Measurements from ENCODE around the gene WWOX. TPM values are rescaled to one million over a fixed set of nuclear protein-coding genes. Genes with fewer than 3 reads are reported as not detected.

The WWOX gene
- total RNA-seq, 1 donor, result 8.2 TPM

DNA sequence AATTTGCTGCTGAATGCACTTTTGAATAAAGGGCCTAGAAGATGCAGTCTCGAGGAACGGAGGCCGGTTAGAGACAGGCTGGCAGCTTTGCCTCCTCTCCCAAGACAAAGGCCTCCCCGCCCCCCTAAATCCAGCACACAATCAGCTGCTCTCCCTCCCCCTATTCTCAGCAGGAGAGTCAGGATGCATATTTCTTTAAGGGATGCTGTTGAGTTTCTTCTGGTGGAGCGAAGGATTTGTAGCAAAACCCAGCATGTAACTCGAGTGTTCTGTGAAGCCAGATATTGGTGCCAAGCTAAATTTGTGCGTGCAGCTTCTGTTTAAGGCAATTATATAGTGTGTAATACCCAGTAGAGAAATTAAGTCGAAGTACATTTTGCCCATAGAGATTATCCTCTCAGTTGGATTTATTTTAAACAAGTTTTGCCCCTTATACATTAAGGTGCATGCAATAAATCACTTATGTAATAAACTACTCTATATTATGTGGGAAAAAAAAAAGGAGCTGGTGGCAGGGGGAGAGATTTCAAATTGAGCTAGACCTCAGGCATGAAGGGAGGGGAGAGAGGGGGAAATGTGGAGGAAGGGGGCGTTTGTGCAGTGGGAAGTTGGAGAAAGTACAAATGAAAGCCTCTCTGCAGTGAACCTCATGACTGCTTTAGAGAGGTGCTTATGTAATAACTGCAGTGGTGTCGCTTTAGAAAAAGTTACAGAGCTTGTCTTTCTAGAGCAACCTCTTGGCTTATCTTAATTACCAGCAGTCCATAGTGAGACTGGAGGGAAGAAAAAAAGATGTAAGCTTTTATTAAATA lies 901.9 kb downstream of the WWOX start:
- no peak for DNase-seq (ENCODE audit: low read depth)
- TF ChIP-seq, protein P1, sequence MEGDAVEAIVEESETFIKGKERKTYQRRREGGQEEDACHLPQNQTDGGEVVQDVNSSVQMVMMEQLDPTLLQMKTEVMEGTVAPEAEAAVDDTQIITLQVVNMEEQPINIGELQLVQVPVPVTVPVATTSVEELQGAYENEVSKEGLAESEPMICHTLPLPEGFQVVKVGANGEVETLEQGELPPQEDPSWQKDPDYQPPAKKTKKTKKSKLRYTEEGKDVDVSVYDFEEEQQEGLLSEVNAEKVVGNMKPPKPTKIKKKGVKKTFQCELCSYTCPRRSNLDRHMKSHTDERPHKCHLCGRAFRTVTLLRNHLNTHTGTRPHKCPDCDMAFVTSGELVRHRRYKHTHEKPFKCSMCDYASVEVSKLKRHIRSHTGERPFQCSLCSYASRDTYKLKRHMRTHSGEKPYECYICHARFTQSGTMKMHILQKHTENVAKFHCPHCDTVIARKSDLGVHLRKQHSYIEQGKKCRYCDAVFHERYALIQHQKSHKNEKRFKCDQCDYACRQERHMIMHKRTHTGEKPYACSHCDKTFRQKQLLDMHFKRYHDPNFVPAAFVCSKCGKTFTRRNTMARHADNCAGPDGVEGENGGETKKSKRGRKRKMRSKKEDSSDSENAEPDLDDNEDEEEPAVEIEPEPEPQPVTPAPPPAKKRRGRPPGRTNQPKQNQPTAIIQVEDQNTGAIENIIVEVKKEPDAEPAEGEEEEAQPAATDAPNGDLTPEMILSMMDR (IDR thresholded peaks at IDR 0.05; ENCODE audit: insufficient read depth, low read depth, low read length), result no peak
- H3K4me3 ChIP-seq (ENCODE audit: low read depth, low read length), result no peak overlapping the region

DNA sequence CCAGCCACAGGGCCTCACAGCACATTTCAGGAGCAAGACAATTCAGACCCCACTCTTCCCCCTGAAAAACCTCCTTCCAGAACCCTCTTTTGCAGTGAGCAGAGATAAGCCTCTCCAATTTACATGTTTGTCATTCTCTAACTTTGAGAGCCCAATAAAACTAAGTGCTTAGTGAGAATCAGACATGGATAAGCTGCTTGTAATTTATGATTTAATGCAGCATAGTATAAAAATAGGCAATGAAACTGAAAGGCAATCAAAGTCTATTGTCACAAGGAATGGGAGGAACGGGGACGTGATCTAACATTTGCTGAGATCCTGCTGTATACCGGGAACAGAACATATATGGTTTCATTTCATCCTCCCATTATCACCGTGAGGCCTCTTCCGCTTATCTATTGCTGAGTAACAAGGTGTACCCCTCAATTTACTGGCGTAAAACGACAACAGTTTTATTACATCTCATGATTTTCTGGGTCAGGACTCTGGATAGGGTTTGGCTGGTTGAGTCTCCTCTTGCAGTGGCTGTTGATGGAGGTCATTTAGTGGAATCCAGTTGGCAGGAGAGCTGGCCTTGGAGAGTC lies 903.7 kb downstream of the WWOX start:
- TF ChIP-seq, protein P1 (IDR thresholded peaks at IDR 0.05; ENCODE audit: insufficient read depth, low read depth, low read length), result no peak
- no peak overlapping the region for H3K4me3 ChIP-seq (ENCODE audit: low read depth, low read length)
- DNase-seq (ENCODE audit: low read depth), result no peak

DNA sequence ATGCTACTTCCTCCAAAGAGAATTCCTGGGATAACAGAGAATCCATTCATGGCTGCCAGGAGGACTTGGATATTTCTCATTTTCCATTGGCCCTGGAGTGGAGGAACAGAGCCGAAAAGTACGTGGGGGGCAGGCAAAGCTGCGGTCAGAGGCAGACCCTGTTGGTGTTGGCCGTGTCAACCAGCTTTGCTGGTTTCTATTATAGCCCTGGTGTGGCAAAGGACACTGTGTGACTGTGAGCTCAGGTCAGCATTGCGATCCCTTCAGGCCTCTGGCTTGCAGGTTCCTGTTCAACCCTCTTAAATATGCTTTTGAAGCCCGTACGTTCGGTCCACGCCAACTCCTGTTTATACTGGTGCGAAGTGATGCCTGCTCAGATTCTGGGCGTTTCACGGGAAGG lies 904.9 kb downstream of the WWOX start:
- H3K4me3 ChIP-seq (ENCODE audit: low read depth, low read length), result no peak overlapping the region
- DNase-seq (ENCODE audit: low read depth), result no peak
- TF ChIP-seq, protein P1 (IDR thresholded peaks at IDR 0.05; ENCODE audit: insufficient read depth, low read depth, low read length), result no peak

DNA sequence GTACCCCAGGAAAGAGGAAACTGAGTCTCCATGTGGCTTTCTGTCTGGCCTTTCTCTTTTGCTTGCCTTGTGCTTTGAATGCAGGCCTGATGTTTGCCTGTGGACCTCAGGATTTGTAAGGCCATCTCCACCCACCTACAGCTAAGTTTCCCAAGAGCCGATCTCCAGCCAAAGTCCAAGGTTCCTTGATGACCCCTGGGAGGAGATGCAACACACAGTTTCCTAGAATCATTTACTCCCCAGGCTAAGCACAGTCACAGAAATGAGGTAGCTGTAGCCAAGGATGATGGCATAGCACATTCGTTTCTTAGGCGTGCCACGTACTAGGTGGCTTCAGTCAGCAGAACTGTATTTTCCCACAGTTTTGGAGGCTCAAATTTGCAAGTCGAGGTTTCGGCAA lies 905.6 kb downstream of the WWOX start:
- no peak for DNase-seq (ENCODE audit: low read depth)
- TF ChIP-seq, protein P1 (IDR thresholded peaks at IDR 0.05; ENCODE audit: insufficient read depth, low read depth, low read length), result no peak
- H3K4me3 ChIP-seq (ENCODE audit: low read depth, low read length), result no peak overlapping the region

DNA sequence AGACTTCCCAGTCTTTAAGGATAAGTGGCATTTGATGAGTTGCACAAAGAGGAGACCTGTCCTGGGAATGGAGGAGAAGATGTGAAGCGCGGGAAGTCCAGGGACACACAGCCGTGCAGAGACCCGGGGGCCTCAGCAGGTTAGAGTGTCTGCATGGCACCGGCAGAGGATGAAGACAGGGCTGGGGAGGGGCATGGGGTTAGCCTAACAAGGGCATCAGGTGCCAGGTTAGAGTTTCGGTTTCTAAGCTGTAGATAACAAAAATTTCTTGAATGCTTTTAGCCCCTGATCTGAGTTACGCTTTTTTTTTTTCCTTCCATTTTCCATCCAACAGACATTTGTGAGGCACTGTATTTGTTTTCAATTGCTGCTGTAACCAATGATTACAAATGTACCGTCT lies 906.8 kb downstream of the WWOX start:
- H3K4me3 ChIP-seq (ENCODE audit: low read depth, low read length), result no peak overlapping the region
- TF ChIP-seq, protein P1 (IDR thresholded peaks at IDR 0.05; ENCODE audit: insufficient read depth, low read depth, low read length), result no peak
- no peak for DNase-seq (ENCODE audit: low read depth)

DNA sequence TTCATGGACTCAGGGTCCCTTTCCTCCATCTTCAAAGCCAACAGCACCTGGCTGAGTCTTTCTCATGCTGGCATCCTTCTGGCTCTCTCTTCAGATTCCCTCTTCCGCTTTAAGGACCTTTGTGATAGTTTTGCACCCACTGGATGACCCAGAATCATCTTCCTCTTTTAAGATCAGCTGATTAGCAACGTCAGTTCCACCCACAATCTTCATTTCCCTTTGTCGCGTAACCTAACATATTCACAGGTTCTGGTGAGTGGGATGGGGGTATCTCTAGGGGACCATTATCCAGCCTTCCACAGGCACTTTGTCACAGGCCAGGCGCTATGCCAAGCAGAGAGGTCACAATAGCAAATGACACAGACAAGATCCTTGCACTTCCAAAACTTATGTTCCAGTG lies 907.3 kb downstream of the WWOX start:
- TF ChIP-seq, protein P1 (IDR thresholded peaks at IDR 0.05; ENCODE audit: insufficient read depth, low read depth, low read length), result no peak

More for the DNA sequence above, 907.3 kb downstream of the WWOX start:
- H3K4me3 ChIP-seq (ENCODE audit: low read depth, low read length), result no peak overlapping the region
- no peak for DNase-seq (ENCODE audit: low read depth)
